ENCODE data around the gene RNF212.

Gene RNF212

DNA sequence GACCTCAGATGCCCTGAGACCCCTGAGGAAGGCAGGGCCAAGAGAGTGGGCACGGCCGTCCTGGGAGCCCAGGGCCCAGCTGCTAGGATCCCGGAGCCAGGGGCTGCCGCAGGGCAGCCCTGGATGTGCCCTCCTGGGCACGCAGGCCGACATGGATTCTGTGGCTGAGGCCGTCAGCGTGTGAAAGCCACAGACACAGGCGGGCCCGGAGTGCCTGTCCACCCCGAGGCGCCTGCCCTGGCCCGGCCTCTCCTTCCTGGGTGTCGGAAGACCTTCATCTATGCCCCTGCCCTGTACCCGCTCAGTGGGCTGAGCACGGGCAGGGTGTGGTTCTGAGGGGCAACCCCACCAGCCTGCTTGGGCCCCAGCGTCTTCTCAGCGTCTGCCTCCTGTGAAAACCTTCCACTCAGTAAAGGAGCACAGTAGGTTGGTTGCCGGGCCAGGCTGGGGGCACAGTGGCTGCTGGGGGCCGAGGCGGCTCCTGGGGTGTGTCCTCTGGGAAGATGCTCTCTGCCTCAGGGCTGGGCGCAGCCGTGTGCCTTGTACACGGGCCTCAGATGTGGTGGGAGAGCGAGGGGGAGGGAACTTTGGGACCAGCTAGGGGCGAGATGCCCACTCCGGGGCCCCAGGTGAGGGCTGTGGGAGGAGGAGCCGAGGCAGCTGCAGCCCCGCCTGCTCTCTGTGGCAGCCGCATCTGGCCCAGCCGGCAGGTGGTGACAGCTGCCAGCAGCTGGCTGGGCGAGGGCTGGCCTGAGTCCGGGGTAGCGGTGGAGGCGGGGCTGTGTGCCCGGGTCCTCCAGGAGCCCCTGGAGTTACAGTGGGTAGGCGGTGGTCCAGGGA is 81.2 kb downstream of the RNF212 start:
- TF ChIP-seq POLR2AphosphoS5 (IDR thresholded peaks at IDR 0.05; ENCODE audit: borderline replicate concordance, low read depth, low read length) (no peak), EZH2 (IDR thresholded peaks at IDR 0.05) (no peak), FOXP2 (optimal IDR thresholded peaks at IDR 0.05; ENCODE audit: control extremely low read depth, extremely low read length, insufficient read depth) (no peak)

DNA sequence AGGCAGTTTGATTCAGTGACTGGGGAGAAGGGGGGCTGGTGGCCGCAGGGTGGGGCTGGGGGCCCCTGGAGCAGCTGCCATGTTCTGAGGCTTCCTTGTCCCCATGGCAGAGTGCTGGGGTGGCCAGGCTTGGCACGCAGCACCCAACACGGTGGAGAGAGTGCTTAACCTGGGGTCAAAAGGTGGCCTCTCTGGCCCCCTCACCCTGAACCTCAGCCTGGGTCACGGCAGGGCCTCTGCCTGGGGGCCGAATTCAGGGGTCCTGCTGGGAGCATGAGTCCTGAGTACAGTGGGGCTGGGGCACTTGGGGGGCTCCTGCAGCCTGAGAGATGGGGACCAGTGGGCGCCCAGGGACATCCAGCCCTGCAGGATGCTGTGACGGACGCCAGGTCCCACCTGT is 82.0 kb downstream of the RNF212 start:
- no peak overlapping the region for H3K27ac ChIP-seq
- DNase-seq (ENCODE audit: low read depth, low spot score) = no peak

More for the DNA sequence above, 81.2 kb downstream of the RNF212 start:
- H3K27ac ChIP-seq = no peak overlapping the region
- no peak for DNase-seq (ENCODE audit: low read depth, low spot score)
- H3K36me3 ChIP-seq (ENCODE audit: insufficient read depth, low read length) = no peaks in the 10 kb centered on the region
- H3K4me3 ChIP-seq = no peak overlapping the region
- no peaks in the 10 kb centered on the region for H3K9me3 ChIP-seq (ENCODE audit: low read depth, low read length)
- no peak overlapping the region for H3K9ac ChIP-seq (ENCODE audit: insufficient read length)

DNA sequence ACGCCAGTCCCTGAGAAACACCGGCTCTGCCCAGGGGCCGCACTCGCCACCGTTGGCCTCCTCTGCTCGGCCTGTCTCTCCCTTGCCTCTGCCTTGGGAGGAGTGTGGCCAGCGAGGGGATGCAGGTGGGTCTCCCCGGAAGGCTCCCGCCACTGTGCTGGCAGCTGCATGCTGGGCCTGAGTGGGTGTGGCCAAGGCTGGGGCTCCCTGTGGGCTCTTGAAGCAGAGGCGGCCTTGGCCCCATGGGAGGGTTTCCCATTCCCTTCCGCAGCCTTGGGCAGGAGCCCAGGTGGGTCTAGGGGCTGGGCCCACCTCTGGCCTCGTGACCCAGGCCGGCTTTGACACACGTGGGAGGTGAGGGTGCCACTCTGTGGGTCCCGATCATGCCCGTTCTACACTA is 82.8 kb downstream of the RNF212 start:
- no peak for DNase-seq (ENCODE audit: low read depth, low spot score)
- Histone ChIP-seq H3K9me3 (ENCODE audit: low read depth, low read length) (no peaks in the 10 kb centered on the region), H3K36me3 (ENCODE audit: insufficient read depth, low read length) (peaks cover 4% of the 10 kb centered on the region; the same call in 1 of the 2 replicates), H3K4me3 (peak overlapping the region; percentile 73), H3K9ac (ENCODE audit: insufficient read length) (peak overlapping the region; percentile 41), H3K27ac (no peak overlapping the region)
- TF ChIP-seq FOXP2 (optimal IDR thresholded peaks at IDR 0.05; ENCODE audit: control extremely low read depth, extremely low read length, insufficient read depth) = no peak
- TF ChIP-seq EZH2 (IDR thresholded peaks at IDR 0.05) = no peak
- no peak for TF ChIP-seq POLR2AphosphoS5 (IDR thresholded peaks at IDR 0.05; ENCODE audit: borderline replicate concordance, low read depth, low read length)

More for the DNA sequence above, 82.0 kb downstream of the RNF212 start:
- Histone ChIP-seq H3K4me3 (no peak overlapping the region), H3K9ac (ENCODE audit: insufficient read length) (no peak overlapping the region), H3K9me3 (ENCODE audit: low read depth, low read length) (no peaks in the 10 kb centered on the region), H3K36me3 (ENCODE audit: insufficient read depth, low read length) (no peaks in the 10 kb centered on the region)
- TF ChIP-seq FOXP2 (optimal IDR thresholded peaks at IDR 0.05; ENCODE audit: control extremely low read depth, extremely low read length, insufficient read depth) = no peak
- no peak for TF ChIP-seq POLR2AphosphoS5 (IDR thresholded peaks at IDR 0.05; ENCODE audit: borderline replicate concordance, low read depth, low read length)
- no peak for TF ChIP-seq EZH2 (IDR thresholded peaks at IDR 0.05)

DNA sequence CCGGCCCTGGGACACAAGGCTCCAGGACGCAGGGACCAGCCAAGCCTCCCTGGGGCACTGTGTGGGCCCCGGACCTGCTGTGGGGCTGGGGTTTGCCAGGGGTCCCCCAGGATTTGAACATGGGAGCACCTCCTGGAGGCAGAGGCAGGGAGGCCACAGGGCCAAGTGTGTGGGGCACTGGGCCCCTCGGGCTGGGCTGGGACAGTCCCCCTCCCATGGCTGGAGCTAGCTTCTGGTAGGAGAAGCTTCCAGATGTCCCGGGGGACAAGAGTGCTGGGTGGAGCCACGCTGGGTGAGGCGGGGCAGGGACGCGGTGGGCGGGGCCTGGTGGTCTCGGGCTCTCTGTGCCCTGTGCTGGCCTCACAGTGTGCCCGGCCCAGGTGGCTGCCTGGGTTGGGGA is 83.3 kb downstream of the RNF212 start:
- Histone ChIP-seq H3K9ac (ENCODE audit: insufficient read length) (peak overlapping the region; percentile 41), H3K4me3 (peak overlapping the region; percentile 73), H3K36me3 (ENCODE audit: insufficient read depth, low read length) (peaks cover 5% of the 10 kb centered on the region; the same call in 1 of the 2 replicates), H3K27ac (no peak overlapping the region), H3K9me3 (ENCODE audit: low read depth, low read length) (no peaks in the 10 kb centered on the region)
- TF ChIP-seq FOXP2 (optimal IDR thresholded peaks at IDR 0.05; ENCODE audit: control extremely low read depth, extremely low read length, insufficient read depth) = no peak
- TF ChIP-seq POLR2AphosphoS5 (IDR thresholded peaks at IDR 0.05; ENCODE audit: borderline replicate concordance, low read depth, low read length) = no peak
- no peak for TF ChIP-seq EZH2 (IDR thresholded peaks at IDR 0.05)
- no peak for DNase-seq (ENCODE audit: low read depth, low spot score)

DNA sequence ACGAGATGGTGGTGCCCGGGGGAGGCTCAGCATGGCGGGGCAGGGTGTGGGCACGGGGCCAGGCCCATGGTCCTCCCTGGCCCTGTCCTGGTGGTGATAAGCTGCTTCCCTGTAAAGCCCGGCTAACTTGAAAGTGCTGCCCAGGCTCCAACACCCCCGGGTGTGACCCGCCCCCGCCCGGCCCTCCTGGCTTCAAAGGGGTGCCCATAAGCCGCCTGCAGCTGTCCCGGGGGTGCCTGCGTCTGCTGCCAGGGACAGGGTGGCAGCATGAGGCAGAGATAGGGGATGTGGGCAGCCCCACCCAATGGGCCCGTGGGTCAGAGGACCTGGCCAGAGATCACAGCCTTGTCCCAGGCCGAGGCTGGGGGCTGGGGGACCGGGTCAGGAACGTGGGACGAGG is 83.8 kb downstream of the RNF212 start:
- Histone ChIP-seq H3K9me3 (ENCODE audit: low read depth, low read length) (no peaks in the 10 kb centered on the region), H3K36me3 (ENCODE audit: insufficient read depth, low read length) (peaks cover 5% of the 10 kb centered on the region; the same call in 1 of the 2 replicates), H3K4me3 (no peak overlapping the region; the same call in 1 of the 2 replicates), H3K9ac (ENCODE audit: insufficient read length) (no peak overlapping the region), H3K27ac (no peak overlapping the region)
- no peak for TF ChIP-seq FOXP2 (optimal IDR thresholded peaks at IDR 0.05; ENCODE audit: control extremely low read depth, extremely low read length, insufficient read depth)
- no peak for TF ChIP-seq EZH2 (IDR thresholded peaks at IDR 0.05)
- TF ChIP-seq POLR2AphosphoS5 (IDR thresholded peaks at IDR 0.05; ENCODE audit: borderline replicate concordance, low read depth, low read length) = no peak
- DNase-seq (ENCODE audit: low read depth, low spot score) = no peak

DNA sequence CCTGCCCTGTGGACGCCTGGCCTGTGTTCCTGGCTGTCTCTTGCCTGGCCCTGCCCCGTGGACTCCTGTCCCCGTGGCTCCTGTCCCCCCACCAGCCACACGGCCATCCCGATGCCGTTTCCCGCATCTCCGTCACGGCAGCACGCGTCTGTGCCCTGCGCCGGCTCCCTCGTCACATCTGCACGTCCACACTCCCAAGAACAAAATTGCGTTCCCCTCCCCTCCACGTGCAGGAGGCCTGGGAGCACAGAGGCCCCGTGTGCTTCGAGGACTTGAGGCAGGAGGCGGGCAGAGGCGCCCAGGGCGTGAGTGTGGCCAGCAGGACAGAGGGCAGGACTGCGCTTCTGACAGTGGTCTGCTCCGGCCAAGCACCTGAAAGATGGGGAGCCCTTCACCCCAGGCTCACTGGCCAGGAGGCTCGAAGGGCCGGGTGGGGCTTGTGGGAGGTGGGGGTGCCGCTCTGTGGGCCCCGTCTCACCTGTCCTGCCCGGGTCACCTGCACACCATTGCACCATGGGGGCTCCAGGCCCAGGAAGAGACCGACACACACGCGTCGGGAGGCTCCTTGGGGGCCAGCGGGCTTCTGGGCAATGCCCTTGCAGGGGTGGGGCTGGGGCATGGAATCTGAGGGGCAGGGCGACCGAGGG is 84.7 kb downstream of the RNF212 start:
- DNase-seq (ENCODE audit: low read depth, low spot score) = no peak
- H3K9ac ChIP-seq (ENCODE audit: insufficient read length) = no peak overlapping the region
- peaks cover 5% of the 10 kb centered on the region; the same call in 1 of the 2 replicates for H3K36me3 ChIP-seq (ENCODE audit: insufficient read depth, low read length)
- TF ChIP-seq FOXP2 (optimal IDR thresholded peaks at IDR 0.05; ENCODE audit: control extremely low read depth, extremely low read length, insufficient read depth) (no peak), POLR2AphosphoS5 (IDR thresholded peaks at IDR 0.05; ENCODE audit: borderline replicate concordance, low read depth, low read length) (no peak), EZH2 (IDR thresholded peaks at IDR 0.05) (no peak)
- no peak overlapping the region for H3K4me3 ChIP-seq
- H3K27ac ChIP-seq = no peak overlapping the region
- H3K9me3 ChIP-seq (ENCODE audit: low read depth, low read length) = no peaks in the 10 kb centered on the region

DNA sequence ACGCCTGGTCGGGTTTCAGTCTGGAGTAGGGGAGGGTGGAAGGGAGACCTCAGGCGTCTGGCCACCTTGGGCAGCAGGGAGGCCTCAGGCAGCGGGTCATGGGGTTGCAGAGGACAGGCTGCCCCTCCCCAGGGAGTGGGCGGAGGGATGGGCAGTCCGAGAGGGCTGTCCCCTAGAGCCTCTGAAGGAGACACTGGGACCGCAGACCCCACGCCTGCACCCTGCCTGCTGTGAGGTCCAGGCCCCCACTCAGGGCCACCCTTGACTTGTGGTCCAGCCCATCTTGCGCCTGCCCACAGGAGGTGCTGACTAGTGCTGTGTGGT is 85.5 kb downstream of the RNF212 start:
- no peak overlapping the region for H3K4me3 ChIP-seq
- H3K27ac ChIP-seq = no peak overlapping the region
- DNase-seq (ENCODE audit: low read depth, low spot score) = no peak
- no peak overlapping the region for H3K9ac ChIP-seq (ENCODE audit: insufficient read length)
- H3K9me3 ChIP-seq (ENCODE audit: low read depth, low read length) = no peaks in the 10 kb centered on the region
- H3K36me3 ChIP-seq (ENCODE audit: insufficient read depth, low read length) = peaks cover 5% of the 10 kb centered on the region; the same call in 1 of the 2 replicates
- no peak for TF ChIP-seq POLR2AphosphoS5 (IDR thresholded peaks at IDR 0.05; ENCODE audit: borderline replicate concordance, low read depth, low read length)
- no peak for TF ChIP-seq EZH2 (IDR thresholded peaks at IDR 0.05)
- no peak for TF ChIP-seq FOXP2 (optimal IDR thresholded peaks at IDR 0.05; ENCODE audit: control extremely low read depth, extremely low read length, insufficient read depth)

DNA sequence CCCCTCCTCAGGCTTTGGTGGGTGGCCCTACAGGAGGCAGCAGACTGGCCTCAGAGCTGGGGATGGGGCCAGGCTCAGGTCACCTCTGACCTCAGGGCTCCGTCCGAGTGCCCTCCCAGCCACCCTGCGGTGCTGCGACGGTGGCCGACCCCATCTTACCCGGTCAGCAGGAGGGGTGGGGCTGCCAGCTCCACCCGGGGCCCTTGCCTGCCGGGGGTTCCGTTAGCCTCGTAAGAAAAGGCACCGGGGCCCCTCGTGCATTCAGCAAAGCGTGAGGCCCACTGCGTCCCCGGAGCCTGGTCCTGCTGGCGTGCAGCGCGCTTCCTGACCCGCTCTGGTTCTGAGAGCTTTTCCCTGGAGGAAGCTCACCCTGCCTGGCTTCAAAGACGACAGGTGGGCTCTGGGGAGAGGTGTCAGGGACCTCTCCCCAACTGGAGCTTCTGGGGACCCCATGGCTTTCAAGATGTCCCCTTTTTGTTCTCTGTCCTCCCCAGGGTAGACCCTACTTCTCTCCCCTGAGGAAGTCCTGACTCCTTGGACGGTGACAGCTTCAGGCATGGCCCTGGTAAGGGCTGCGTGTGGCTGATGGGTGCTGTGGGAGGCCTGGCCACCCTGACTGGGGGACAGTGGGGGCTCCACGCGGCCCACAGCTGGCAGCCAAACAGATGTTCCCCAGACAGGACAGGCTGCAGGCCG is 86.0 kb downstream of the RNF212 start:
- Histone ChIP-seq H3K36me3 (ENCODE audit: insufficient read depth, low read length) (peaks cover 5% of the 10 kb centered on the region; the same call in 1 of the 2 replicates), H3K27ac (no peak overlapping the region), H3K9me3 (ENCODE audit: low read depth, low read length) (no peaks in the 10 kb centered on the region), H3K4me3 (no peak overlapping the region), H3K9ac (ENCODE audit: insufficient read length) (no peak overlapping the region)
- no peak for DNase-seq (ENCODE audit: low read depth, low spot score)
- no peak for TF ChIP-seq EZH2 (IDR thresholded peaks at IDR 0.05)
- no peak for TF ChIP-seq POLR2AphosphoS5 (IDR thresholded peaks at IDR 0.05; ENCODE audit: borderline replicate concordance, low read depth, low read length)
- no peak for TF ChIP-seq FOXP2 (optimal IDR thresholded peaks at IDR 0.05; ENCODE audit: control extremely low read depth, extremely low read length, insufficient read depth)

All from SK-N-MC (cell line).